DOHH2 (cell line): Measurements from ENCODE around the gene MCF2L2.

ENCODE experiments used
- H3F3A ChIP-seq: fragments of 200-600 bp; sonication (generic), shearing (Covaris generic); 2 replicates; pipeline ENCODE4 v1.6.0; 2016; ENCODE audit warnings: antibody characterized with exemption, mild to moderate bottlenecking; ENCODE audit not compliant: control insufficient read depth, insufficient read depth
- H3K27ac ChIP-seq: fragments of 200-600 bp; sonication (generic); 2 replicates; pipeline ENCODE4 v1.5.1; 2014; ENCODE audit warnings: low read depth, mild to moderate bottlenecking, low read length, moderate library complexity
- H3K27me3 ChIP-seq: fragments of 200-600 bp; sonication (generic); 2 replicates; pipeline ENCODE4 v1.6.1; 2014; ENCODE audit warnings: mild to moderate bottlenecking, low read length, mixed read lengths; ENCODE audit not compliant: control insufficient read depth
- H3K36me3 ChIP-seq: fragments of 200-600 bp; sonication (generic); 2 replicates; pipeline ENCODE4 v1.6.1; 2014; ENCODE audit warnings: mild to moderate bottlenecking, low read length, moderate library complexity, mixed read lengths; ENCODE audit not compliant: control insufficient read depth
- H3K4me1 ChIP-seq: fragments of 200-600 bp; sonication (generic); 2 replicates; pipeline ENCODE4 v1.6.1; 2014; ENCODE audit warnings: mild to moderate bottlenecking, low read length, mixed read lengths; ENCODE audit not compliant: control insufficient read depth
- H3K4me2 ChIP-seq: fragments of 200-600 bp; sonication (generic); 2 replicates; pipeline ENCODE4 v1.6.0; 2014; ENCODE audit warnings: mild to moderate bottlenecking, low read length, moderate library complexity
- H3K4me3 ChIP-seq: fragments of 200-600 bp; sonication (generic); 2 replicates; pipeline ENCODE4 v1.5.1; 2014; ENCODE audit warnings: mild to moderate bottlenecking, low read length, mixed read lengths
- H3K79me2 ChIP-seq: fragments of 200-600 bp; sonication (generic); 2 replicates; pipeline ENCODE4 v1.6.1; 2014; ENCODE audit warnings: mild to moderate bottlenecking, low read length, mixed read lengths; ENCODE audit not compliant: control insufficient read depth
- H3K9me2 ChIP-seq: fragments of 200-600 bp; sonication (generic); replicated peaks from 2 replicates; pipeline ENCODE4 v1.6.1; 2014; ENCODE audit warnings: mild to moderate bottlenecking, low read length, mixed read lengths; ENCODE audit not compliant: control insufficient read depth
- H3K9me3 ChIP-seq: fragments of 200-600 bp; sonication (generic); 2 replicates; pipeline ENCODE4 v1.6.1; 2014; ENCODE audit warnings: antibody characterized with exemption, low read length, mixed read lengths; ENCODE audit not compliant: control insufficient read depth, insufficient read depth
- H4K20me1 ChIP-seq: fragments of 200-600 bp; sonication (generic); 2 replicates; pipeline ENCODE4 v1.6.0; 2014; ENCODE audit warnings: low read depth, mild to moderate bottlenecking, antibody characterized with exemption, low read length, moderate library complexity; ENCODE audit not compliant: control insufficient read depth, insufficient read depth
- EZH2phosphoT487 ChIP-seq: fragments of 200-600 bp; sonication (generic); IDR thresholded peaks from 2 replicates; pipeline ENCODE4 v1.6.1; 2017; ENCODE audit warnings: borderline replicate concordance, mild to moderate bottlenecking, antibody characterized with exemption, low read length, moderate library complexity, mixed read lengths
- TF ChIP-seq, protein P1 (sequence below): fragments of 200-600 bp; sonication (generic); IDR thresholded peaks from one replicate; pipeline ENCODE4 v1.5.1; 2014; ENCODE audit warnings: antibody characterized with exemption, mild to moderate bottlenecking, low read depth, low read length; ENCODE audit not compliant: poor library complexity, severe bottlenecking

The MCF2L2 gene

DNA sequence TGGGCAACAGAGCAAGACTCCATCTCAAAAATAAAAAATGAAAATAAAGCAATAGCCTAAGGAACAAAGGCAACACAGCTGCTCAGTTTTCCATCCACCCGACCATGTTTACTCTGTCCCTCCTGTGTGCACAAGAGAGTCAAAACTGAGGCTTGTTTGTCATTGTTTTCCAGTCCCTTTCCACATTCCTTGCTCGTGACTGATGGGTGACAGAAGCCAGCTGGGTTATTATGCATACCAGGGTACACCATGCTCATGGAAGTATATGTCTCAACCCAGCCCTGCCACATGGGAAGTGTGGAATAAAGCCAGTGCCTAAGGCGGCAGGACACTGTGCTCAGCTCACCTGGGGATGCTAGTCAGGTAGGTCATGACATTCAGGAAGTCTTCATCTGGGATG, 49.5 kb downstream of the MCF2L2 start:
- no peaks in the 10 kb centered on the region for H3K9me3 ChIP-seq
- no peaks in the 10 kb centered on the region for H3K36me3 ChIP-seq
- H3K4me1 ChIP-seq, result peaks cover 32% of the 10 kb centered on the region
- no peak for TF ChIP-seq EZH2phosphoT487
- TF ChIP-seq, protein P1, sequence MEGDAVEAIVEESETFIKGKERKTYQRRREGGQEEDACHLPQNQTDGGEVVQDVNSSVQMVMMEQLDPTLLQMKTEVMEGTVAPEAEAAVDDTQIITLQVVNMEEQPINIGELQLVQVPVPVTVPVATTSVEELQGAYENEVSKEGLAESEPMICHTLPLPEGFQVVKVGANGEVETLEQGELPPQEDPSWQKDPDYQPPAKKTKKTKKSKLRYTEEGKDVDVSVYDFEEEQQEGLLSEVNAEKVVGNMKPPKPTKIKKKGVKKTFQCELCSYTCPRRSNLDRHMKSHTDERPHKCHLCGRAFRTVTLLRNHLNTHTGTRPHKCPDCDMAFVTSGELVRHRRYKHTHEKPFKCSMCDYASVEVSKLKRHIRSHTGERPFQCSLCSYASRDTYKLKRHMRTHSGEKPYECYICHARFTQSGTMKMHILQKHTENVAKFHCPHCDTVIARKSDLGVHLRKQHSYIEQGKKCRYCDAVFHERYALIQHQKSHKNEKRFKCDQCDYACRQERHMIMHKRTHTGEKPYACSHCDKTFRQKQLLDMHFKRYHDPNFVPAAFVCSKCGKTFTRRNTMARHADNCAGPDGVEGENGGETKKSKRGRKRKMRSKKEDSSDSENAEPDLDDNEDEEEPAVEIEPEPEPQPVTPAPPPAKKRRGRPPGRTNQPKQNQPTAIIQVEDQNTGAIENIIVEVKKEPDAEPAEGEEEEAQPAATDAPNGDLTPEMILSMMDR, result no peak
- peaks cover 3% of the 10 kb centered on the region; the same call in 1 of the 2 replicates for H4K20me1 ChIP-seq
- no peaks in the 10 kb centered on the region for H3K9me2 ChIP-seq
- no peak overlapping the region for H3K4me3 ChIP-seq
- peaks cover 30% of the 10 kb centered on the region for H3K27me3 ChIP-seq
- no peaks in the 10 kb centered on the region for H3K79me2 ChIP-seq
- H3F3A ChIP-seq, result no peaks in the 10 kb centered on the region
- H3K4me2 ChIP-seq, result no peak overlapping the region
- no peak overlapping the region for H3K27ac ChIP-seq

DNA sequence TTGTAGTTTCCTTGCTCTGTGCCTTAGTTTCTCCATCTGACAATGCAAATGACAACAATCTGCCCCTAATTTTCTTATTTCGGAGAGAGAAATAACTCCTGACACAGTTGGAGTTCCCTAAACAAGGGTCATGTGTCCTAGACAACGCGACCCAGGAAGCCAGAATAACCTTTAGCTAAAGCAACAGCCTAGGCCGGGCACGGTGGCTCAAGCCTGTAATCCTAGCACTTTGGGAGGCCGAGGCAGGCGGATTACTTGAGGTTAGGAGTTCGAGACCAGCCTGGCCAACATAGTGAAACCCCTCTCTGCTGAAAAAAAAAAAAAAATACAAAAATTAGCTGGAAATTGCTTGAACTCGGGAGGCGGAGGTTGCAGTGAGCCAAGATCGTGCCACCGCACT, 49.9 kb downstream of the MCF2L2 start:
- Histone ChIP-seq H3K27me3 (peaks cover 31% of the 10 kb centered on the region), H3K4me2 (no peak overlapping the region), H3K9me3 (no peaks in the 10 kb centered on the region), H4K20me1 (peaks cover 6% of the 10 kb centered on the region; the same call in 1 of the 2 replicates), H3K4me3 (no peak overlapping the region), H3K36me3 (no peaks in the 10 kb centered on the region), H3K27ac (no peak overlapping the region), H3K4me1 (peaks cover 32% of the 10 kb centered on the region), H3K9me2 (no peaks in the 10 kb centered on the region), H3F3A (no peaks in the 10 kb centered on the region), H3K79me2 (no peaks in the 10 kb centered on the region)
- TF ChIP-seq, protein P1, result no peak
- TF ChIP-seq EZH2phosphoT487, result no peak

DNA sequence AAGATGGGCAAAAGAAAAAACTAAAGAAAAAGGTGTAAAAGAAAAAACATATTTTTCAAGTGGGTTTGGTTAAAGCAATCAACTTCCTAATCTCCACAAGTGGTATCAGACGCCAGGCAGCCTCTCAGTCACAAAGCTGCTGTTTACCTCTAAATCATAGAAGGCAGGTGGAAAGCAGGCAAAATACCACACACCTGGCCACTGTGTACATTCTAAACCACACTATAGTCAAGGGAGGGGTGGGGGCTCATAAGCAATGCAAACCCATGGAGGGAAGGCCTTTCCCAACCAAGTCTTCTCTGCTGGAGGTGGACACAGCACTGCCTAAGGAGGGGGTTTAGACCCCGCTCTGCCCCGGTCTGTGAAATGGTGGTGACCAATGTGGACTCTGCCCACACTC, 50.4 kb downstream of the MCF2L2 start:
- Histone ChIP-seq H3K36me3 (no peaks in the 10 kb centered on the region), H3K9me3 (no peaks in the 10 kb centered on the region), H3K4me3 (no peak overlapping the region), H3K4me1 (peaks cover 32% of the 10 kb centered on the region), H3K79me2 (no peaks in the 10 kb centered on the region), H4K20me1 (peaks cover 6% of the 10 kb centered on the region; the same call in 1 of the 2 replicates), H3K27me3 (peaks cover 34% of the 10 kb centered on the region), H3F3A (no peaks in the 10 kb centered on the region), H3K9me2 (no peaks in the 10 kb centered on the region), H3K27ac (no peak overlapping the region), H3K4me2 (no peak overlapping the region)
- TF ChIP-seq, protein P1, result no peak
- no peak for TF ChIP-seq EZH2phosphoT487
